HepG2 (cell line): ENCODE data around the gene NOS1AP.

ENCODE experiments used
- AHR ChIP-seq: IDR thresholded peaks from 2 replicates; pipeline ENCODE4 v1.6.1; 2018; ENCODE audit warnings: missing genetic modification reagents, missing compliant biosample characterization
- ASH2L ChIP-seq: fragments of 300-600, 200-600 bp; sonication (generic); IDR thresholded peaks from 2 replicates; pipeline ENCODE4 v1.7.0; 2017; ENCODE audit warnings: low read depth, mild to moderate bottlenecking, moderate library complexity, mixed read lengths, low read length; ENCODE audit not compliant: insufficient read length
- GABPB1 ChIP-seq: IDR thresholded peaks from 2 replicates; pipeline ENCODE4 v1.6.1; 2016; ENCODE audit warnings: mild to moderate bottlenecking, missing genetic modification reagents, moderate library complexity, missing compliant biosample characterization
- MAFK ChIP-seq, 2 experiments: IDR thresholded peaks in 1 of 2; conservative IDR thresholded peaks in 1 of 2; 2 replicates each; pipeline ENCODE4 v1.6.1; 2011; ENCODE audit warnings: improper control_type of control experiment in 2 of 2, low read length in 2 of 2
- POLR2A ChIP-seq, 2 experiments: IDR thresholded peaks; 2 replicates each; pipeline ENCODE4 v1.6.1; 2011; ENCODE audit warnings: low read depth in 2 of 2, low read length in 2 of 2, mild to moderate bottlenecking in 1 of 2, moderate library complexity in 1 of 2; ENCODE audit not compliant: insufficient read depth in 1 of 2
- RAD21 ChIP-seq: fragments of 450-650 bp; formaldehyde crosslinking; IDR thresholded peaks from 2 replicates; pipeline ENCODE4 v1.5.0; 2020; ENCODE audit warnings: mild to moderate bottlenecking
- SMARCC2 ChIP-seq: fragments of 450-650 bp; IDR thresholded peaks from 2 replicates; pipeline ENCODE4 v1.6.1; 2017; ENCODE audit warnings: antibody characterized with exemption, mild to moderate bottlenecking
- TOPORS ChIP-seq: sonication (generic); formaldehyde crosslinking; IDR thresholded peaks from 2 replicates; pipeline ENCODE4 v1.8.0; 2023; ENCODE audit warnings: mild to moderate bottlenecking, missing genetic modification reagents
- YY1 ChIP-seq: IDR thresholded peaks from 2 replicates; pipeline ENCODE4 v1.6.1; 2011; ENCODE audit warnings: low read length, low read depth, moderate library complexity, mild to moderate bottlenecking; ENCODE audit not compliant: insufficient read depth, insufficient replicate concordance
- ZBTB8A ChIP-seq: sonication (generic); formaldehyde crosslinking; IDR thresholded peaks from 2 replicates; pipeline ENCODE4 v1.4.0; 2020; ENCODE audit warnings: mild to moderate bottlenecking, low read depth, missing genetic modification reagents, borderline replicate concordance
- ZNF776 ChIP-seq: sonication (generic); formaldehyde crosslinking; IDR thresholded peaks from 2 replicates; pipeline ENCODE4 v1.4.0; 2020; ENCODE audit warnings: mild to moderate bottlenecking, missing genetic modification reagents
- ZNF788 ChIP-seq: sonication (generic); formaldehyde crosslinking; IDR thresholded peaks from 2 replicates; pipeline ENCODE4 v1.5.0; 2020; ENCODE audit warnings: mild to moderate bottlenecking, missing genetic modification reagents, borderline replicate concordance
- ZNF841 ChIP-seq: sonication (generic); formaldehyde crosslinking; IDR thresholded peaks from 2 replicates; pipeline ENCODE4 v1.8.1; 2023; ENCODE audit warnings: missing genetic modification reagents, borderline replicate concordance
- TF ChIP-seq, protein P1 (sequence below): sonication (generic); formaldehyde crosslinking; IDR thresholded peaks from 2 replicates; pipeline ENCODE4 v1.8.0; 2022; ENCODE audit warnings: mild to moderate bottlenecking, missing genetic modification reagents; ENCODE audit not compliant: insufficient replicate concordance

DNA sequence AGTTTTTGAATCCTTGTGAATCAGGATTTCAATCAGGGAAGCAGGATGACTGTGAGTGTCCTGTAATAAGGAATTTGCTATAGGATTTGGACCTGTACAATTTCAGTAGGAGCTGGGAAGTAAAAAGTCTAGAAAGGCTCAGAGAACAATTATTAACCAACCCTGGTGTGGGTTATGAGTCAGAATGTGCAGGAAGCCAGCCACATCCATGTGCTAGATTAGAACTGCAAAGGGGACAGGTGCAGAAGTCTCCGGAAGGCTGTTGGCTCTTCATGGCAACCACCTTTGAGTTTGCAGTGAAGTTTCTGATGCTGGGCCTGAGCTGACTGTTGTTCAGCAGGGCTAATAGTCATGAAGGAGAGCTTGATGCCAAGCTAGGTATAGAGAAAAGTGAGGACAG lies 236.5 kb downstream of the NOS1AP start:
- TF ChIP-seq ASH2L: no peak
- no peak for TF ChIP-seq RAD21
- TF ChIP-seq AHR (CRISPR knock-in tag): no peak
- TF ChIP-seq GABPB1: no peak
- no peak for TF ChIP-seq ZBTB8A (CRISPR knock-in tag)
- TF ChIP-seq, protein P1, sequence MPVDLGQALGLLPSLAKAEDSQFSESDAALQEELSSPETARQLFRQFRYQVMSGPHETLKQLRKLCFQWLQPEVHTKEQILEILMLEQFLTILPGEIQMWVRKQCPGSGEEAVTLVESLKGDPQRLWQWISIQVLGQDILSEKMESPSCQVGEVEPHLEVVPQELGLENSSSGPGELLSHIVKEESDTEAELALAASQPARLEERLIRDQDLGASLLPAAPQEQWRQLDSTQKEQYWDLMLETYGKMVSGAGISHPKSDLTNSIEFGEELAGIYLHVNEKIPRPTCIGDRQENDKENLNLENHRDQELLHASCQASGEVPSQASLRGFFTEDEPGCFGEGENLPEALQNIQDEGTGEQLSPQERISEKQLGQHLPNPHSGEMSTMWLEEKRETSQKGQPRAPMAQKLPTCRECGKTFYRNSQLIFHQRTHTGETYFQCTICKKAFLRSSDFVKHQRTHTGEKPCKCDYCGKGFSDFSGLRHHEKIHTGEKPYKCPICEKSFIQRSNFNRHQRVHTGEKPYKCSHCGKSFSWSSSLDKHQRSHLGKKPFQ (CRISPR knock-in tag): no peak
- TF ChIP-seq POLR2A (IDR thresholded peaks at IDR 0.05; ENCODE audit: insufficient read depth in 1 of 2, low read depth in 2 of 2, low read length in 2 of 2): no peak
- TF ChIP-seq ZNF776 (CRISPR knock-in tag): no peak
- TF ChIP-seq YY1: no peak
- TF ChIP-seq ZNF841 (CRISPR knock-in tag): no peak
- TF ChIP-seq ZNF788 (CRISPR knock-in tag): no peak
- no peak for TF ChIP-seq TOPORS
- TF ChIP-seq SMARCC2: no peak
- no peak for TF ChIP-seq MAFK (conservative IDR thresholded peaks at IDR 0.05 in 1 of 2, IDR thresholded peaks at IDR 0.05 in 1 of 2; ENCODE audit: low read length in 2 of 2)
